Measurements from ENCODE around the gene COL5A2.

COL5A2 gene

GRCh38 chr2:189008555-189009262 lies 170.9 kb downstream of the COL5A2 start:
- no peak for DNase-seq (ENCODE audit: low read depth)
- TF ChIP-seq CTCF (IDR thresholded peaks at IDR 0.05; ENCODE audit: low read depth, low read length, missing control alignments): no peak
- in situ Hi-C loops (cut with HindIII; ENCODE audit: low sequenced_read_pairs): no loop called here
- no peak overlapping the region for H3K4me3 ChIP-seq (ENCODE audit: low read depth, low read length)

- H3K4me3 ChIP-seq (ENCODE audit: low read depth, low read length): no peak overlapping the region
- no peak for DNase-seq (ENCODE audit: low read depth)
- TF ChIP-seq CTCF (IDR thresholded peaks at IDR 0.05; ENCODE audit: low read depth, low read length, missing control alignments): no peak
- in situ Hi-C loops (cut with HindIII; ENCODE audit: low sequenced_read_pairs): no loop called here
These were observed 177.5 kb downstream of the COL5A2 start for GRCh38 chr2:189002079-189002478.

GRCh38 chr2:189000221-189000620 lies 179.3 kb downstream of the COL5A2 start:
- in situ Hi-C loops (cut with HindIII; ENCODE audit: low sequenced_read_pairs): no loop called here
- H3K4me3 ChIP-seq (ENCODE audit: low read depth, low read length): no peak overlapping the region

GRCh38 chr2:188997263-188997662 lies 182.3 kb downstream of the COL5A2 start:
- DNase-seq (ENCODE audit: low read depth): no peak
- no peak for TF ChIP-seq CTCF (IDR thresholded peaks at IDR 0.05; ENCODE audit: low read depth, low read length, missing control alignments)
- in situ Hi-C loops (cut with HindIII; ENCODE audit: low sequenced_read_pairs): no loop called here
- H3K4me3 ChIP-seq (ENCODE audit: low read depth, low read length): no peak overlapping the region

More at GRCh38 chr2:189000221-189000620, 179.3 kb downstream of the COL5A2 start:
- no peak for DNase-seq (ENCODE audit: low read depth)
- TF ChIP-seq CTCF (IDR thresholded peaks at IDR 0.05; ENCODE audit: low read depth, low read length, missing control alignments): no peak

GRCh38 chr2:188993247-188993646 lies 186.3 kb downstream of the COL5A2 start:
- no peak for TF ChIP-seq CTCF (IDR thresholded peaks at IDR 0.05; ENCODE audit: low read depth, low read length, missing control alignments)
- no peak overlapping the region for H3K4me3 ChIP-seq (ENCODE audit: low read depth, low read length)
- DNase-seq (ENCODE audit: low read depth): no peak
- in situ Hi-C loops (cut with HindIII; ENCODE audit: low sequenced_read_pairs): no loop called here

- DNase-seq (ENCODE audit: low read depth): no peak
- in situ Hi-C loops (cut with HindIII; ENCODE audit: low sequenced_read_pairs): no loop called here
- TF ChIP-seq CTCF (IDR thresholded peaks at IDR 0.05; ENCODE audit: low read depth, low read length, missing control alignments): no peak
- H3K4me3 ChIP-seq (ENCODE audit: low read depth, low read length): no peak overlapping the region
These were observed 192.7 kb downstream of the COL5A2 start for GRCh38 chr2:188986839-188987238.
